ENCODE results near the gene SLC25A33. TPM values are rescaled to one million over a fixed set of nuclear protein-coding genes. Genes with fewer than 3 reads are reported as not detected.

SLC25A33 gene
- total RNA-seq, 1 experiment from 2014 or later: 9.2 TPM

DNA sequence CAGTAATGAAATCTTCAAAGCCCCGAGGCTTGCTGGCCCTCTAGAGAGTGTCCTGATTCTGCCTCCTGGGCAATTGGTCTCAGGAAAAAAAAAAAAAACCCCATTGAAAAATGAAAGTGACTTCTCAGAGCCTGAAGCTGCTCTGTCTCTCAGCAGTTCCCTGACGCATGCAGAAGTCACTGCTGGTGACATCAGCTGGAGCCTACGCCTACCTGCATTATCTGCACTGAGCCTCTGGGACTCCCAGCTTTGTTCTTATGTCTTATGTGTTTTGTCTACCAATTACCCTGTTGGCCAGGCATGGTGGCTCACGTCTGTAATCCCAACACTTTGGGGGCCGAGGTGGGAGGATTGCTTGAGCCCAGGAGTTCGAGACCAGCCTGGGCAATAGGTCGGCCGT lies 10.1 kb upstream of the SLC25A33 start (continued):
- TF ChIP-seq MLX (CRISPR knock-in tag; IDR thresholded peaks at IDR 0.05): no peak
- TF ChIP-seq SMAD4 (CRISPR knock-in tag; IDR thresholded peaks at IDR 0.05): no peak

DNA sequence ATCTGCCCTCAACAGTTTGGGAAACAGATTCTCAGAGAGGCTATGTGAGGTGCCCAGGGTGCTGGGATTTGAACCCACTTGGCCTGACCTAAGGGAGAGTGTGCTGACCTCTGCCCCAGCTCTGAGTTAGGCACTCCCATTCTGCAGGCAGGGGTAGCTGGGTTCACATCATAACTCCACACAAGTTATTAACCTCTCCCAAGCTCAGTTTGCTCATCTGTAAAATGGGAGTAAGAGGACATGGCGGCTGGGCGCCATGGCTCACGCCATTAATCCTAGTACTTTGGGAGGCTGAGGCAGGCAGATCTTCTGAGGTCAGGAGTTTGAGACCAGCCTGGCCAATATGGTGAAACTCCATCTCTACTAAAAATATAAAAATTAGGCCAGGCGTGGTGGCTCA lies 8.9 kb upstream of the SLC25A33 start:
- ATAC-seq (no peak), DNase-seq (ENCODE audit: low spot score) (no peak)
- Mint-ChIP-seq H3K9me3 (no peaks in the 10 kb centered on the region), H3K27me3 (ENCODE audit: low read depth) (no peaks in the 10 kb centered on the region; the same call in 1 of the 2 replicates), H3K36me3 (no peaks in the 10 kb centered on the region), H3K4me1 (0 out of 2 replicates have a peak, but pooled peaks cover 4% of the 10 kb centered on the region), H3K27ac (no peak overlapping the region), H3K4me3 (no peak overlapping the region)
- TF ChIP-seq, protein P1, sequence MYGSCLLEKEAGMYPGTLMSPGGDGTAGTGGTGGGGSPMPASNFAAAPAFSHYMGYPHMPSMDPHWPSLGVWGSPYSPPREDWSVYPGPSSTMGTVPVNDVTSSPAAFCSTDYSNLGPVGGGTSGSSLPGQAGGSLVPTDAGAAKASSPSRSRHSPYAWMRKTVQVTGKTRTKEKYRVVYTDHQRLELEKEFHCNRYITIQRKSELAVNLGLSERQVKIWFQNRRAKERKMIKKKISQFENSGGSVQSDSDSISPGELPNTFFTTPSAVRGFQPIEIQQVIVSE (CRISPR knock-in tag; IDR thresholded peaks at IDR 0.05; ENCODE audit: borderline replicate concordance): no peak
- no peak for TF ChIP-seq CTCF (IDR thresholded peaks at IDR 0.05)
- TF ChIP-seq JUN (CRISPR knock-in tag; IDR thresholded peaks at IDR 0.05): no peak
- no peak for TF ChIP-seq NR2C2 (CRISPR knock-in tag; IDR thresholded peaks at IDR 0.05)
- ChIA-PET CTCF (interaction anchor here (1.0 to 1.1 kb wide), 2 partner anchors 9 to 40 kb away, joined by 3 to 4 read pairs; partner anchors contain the start of gene SLC25A33), POLR2A (no interaction called here)

- TF ChIP-seq TEAD4 (CRISPR knock-in tag; IDR thresholded peaks at IDR 0.05) (no peak), ATF6 (CRISPR knock-in tag; IDR thresholded peaks at IDR 0.05) (no peak), SP1 (CRISPR knock-in tag; conservative IDR thresholded peaks at IDR 0.05) (no peak), MXD4 (CRISPR knock-in tag; IDR thresholded peaks at IDR 0.05; ENCODE audit: borderline replicate concordance) (no peak), CTCF (IDR thresholded peaks at IDR 0.05) (no peak), ARID4B (CRISPR knock-in tag; IDR thresholded peaks at IDR 0.05; ENCODE audit: borderline replicate concordance) (no peak), FOXP1 (CRISPR knock-in tag; IDR thresholded peaks at IDR 0.05; ENCODE audit: borderline replicate concordance) (no peak), CREB1 (CRISPR knock-in tag; IDR thresholded peaks at IDR 0.05) (no peak), EMX1 (CRISPR knock-in tag; IDR thresholded peaks at IDR 0.05) (no peak), FOXJ3 (CRISPR knock-in tag; IDR thresholded peaks at IDR 0.05; ENCODE audit: borderline replicate concordance) (no peak), ZNF121 (CRISPR knock-in tag; IDR thresholded peaks at IDR 0.05) (no peak), ZNF671 (CRISPR knock-in tag; IDR thresholded peaks at IDR 0.05) (no peak), ELF4 (CRISPR knock-in tag; IDR thresholded peaks at IDR 0.05; ENCODE audit: low read depth) (no peak), TEAD1 (CRISPR knock-in tag; IDR thresholded peaks at IDR 0.05) (no peak), IRF2 (CRISPR knock-in tag; IDR thresholded peaks at IDR 0.05; ENCODE audit: borderline replicate concordance, low read depth) (no peak), CBFB (CRISPR knock-in tag; IDR thresholded peaks at IDR 0.05; ENCODE audit: low read depth) (no peak), ZMAT4 (CRISPR knock-in tag; IDR thresholded peaks at IDR 0.05) (no peak), ETV6 (CRISPR knock-in tag; IDR thresholded peaks at IDR 0.05) (no peak)
- no peak for DNase-seq (ENCODE audit: low spot score)
- no peak overlapping the region for H3K4me3 Mint-ChIP-seq
- H3K27me3 Mint-ChIP-seq (ENCODE audit: low read depth): no peaks in the 10 kb centered on the region; the same call in 1 of the 2 replicates
- H3K36me3 Mint-ChIP-seq: no peaks in the 10 kb centered on the region
- no peaks in the 10 kb centered on the region for H3K9me3 Mint-ChIP-seq
- peaks cover 16% of the 10 kb centered on the region for H3K4me1 Mint-ChIP-seq
- no peak overlapping the region for H3K27ac Mint-ChIP-seq
- ChIA-PET CTCF (no interaction called here), POLR2A (no interaction called here)
- ATAC-seq: no peak
Observed at GRCh38 chr1:9534953-9535352, 4.3 kb upstream of the SLC25A33 start.

All from WTC11 (cell line).